A549 (cell line): Measurements from ENCODE around the gene CXCL6. TPM values are rescaled to one million over a fixed set of nuclear protein-coding genes. Genes with fewer than 3 reads are reported as not detected.
A peak's percentile ranks its signal among the peaks of the same experiment; 100 is the strongest.

Source experiments
- ATAC-seq, 2 experiments: fragments of 200-7000 bp in 1 of 2; fragments of >200 bp in 1 of 2; cut with Nextera tagmentation in 1 of 2; cut with Tn5 transposase in 1 of 2; 3 replicates each; pipeline versions ENCODE4 v1.8.0 to v1.9.1; 2018 to 2020; ENCODE audit warnings: mild to moderate bottlenecking in 1 of 2, moderate library complexity in 1 of 2
- CTCF ChIA-PET: fragments of 300-600 bp; sonication (Branson Sonifier 250); formaldehyde crosslinking; extraction: SDS; loops from one replicate; lab custom pipeline; 2021; ENCODE audit warnings: antibody characterized with exemption, inconsistent platforms; lab: Yijun Ruan, JAX
- POLR2A ChIA-PET: fragments of 350-600 bp; formaldehyde crosslinking; extraction: SDS; loops from one replicate; lab custom pipeline; 2021; ENCODE audit warnings: antibody characterized with exemption, inconsistent platforms; lab: Yijun Ruan, JAX
- DNase-seq, 2 experiments: peaks; one replicate each; pipeline versions ENCODE4 v3.0.0 to v3.0.0-alpha.2; 2011 to 2016; ENCODE audit warnings: low read depth in 1 of 2, low spot score in 1 of 2
- FAIRE-seq: peaks from 2 replicates; lab custom pipeline; 2011; peaks lifted over from hg19 to GRCh38; lab: Jason Lieb, UNC
- H3K27ac ChIP-seq, 2 experiments: fragments of >200 bp; sonication (Bioruptor Twin); formaldehyde crosslinking; 3 replicates each; pipeline ENCODE4 v1.5.1; 2016 to 2017
- H3K4me1 ChIP-seq: fragments of >200 bp; sonication (Bioruptor Twin); formaldehyde crosslinking; 3 replicates; pipeline ENCODE4 v1.6.1; 2016
- H3K4me2 ChIP-seq: fragments of >200 bp; sonication (Bioruptor Twin); formaldehyde crosslinking; 3 replicates; pipeline ENCODE4 v1.6.1; 2016
- H3K4me3 ChIP-seq: fragments of >200 bp; sonication (Bioruptor Twin); formaldehyde crosslinking; 3 replicates; pipeline ENCODE4 v1.5.1; 2016
- H3K9me3 ChIP-seq: fragments of >200 bp; sonication (Bioruptor Twin); formaldehyde crosslinking; 3 replicates; pipeline ENCODE4 v1.6.1; 2016
- BHLHE40 ChIP-seq: IDR thresholded peaks from 2 replicates; pipeline ENCODE4 v1.6.1; 2012; ENCODE audit warnings: low read depth, low read length, inconsistent platforms
- CEBPB ChIP-seq, 2 experiments: fragments of >200 bp in 1 of 2; sonication (Bioruptor Twin) in 1 of 2; formaldehyde crosslinking in 1 of 2; IDR thresholded peaks; 2 replicates each; pipeline ENCODE4 v1.6.1; 2012 to 2016
- CHD2 ChIP-seq: fragments of 150-350 bp; IDR thresholded peaks from 2 replicates; pipeline ENCODE4 v1.6.1; 2014; ENCODE audit warnings: low read length; ENCODE audit not compliant: partially characterized antibody
- CTCF ChIP-seq: fragments of >200 bp; sonication (Bioruptor Twin); formaldehyde crosslinking; IDR thresholded peaks from 3 replicates; pipeline ENCODE4 v1.5.1; 2016
- E2F6 ChIP-seq: IDR thresholded peaks from 2 replicates; pipeline ENCODE4 v1.6.1; 2012; ENCODE audit warnings: low read depth, borderline replicate concordance
- EP300 ChIP-seq, 2 experiments: fragments of >200 bp; sonication (Bioruptor Twin); formaldehyde crosslinking; IDR thresholded peaks; 2 replicates in 1 of 2; 3 replicates in 1 of 2; pipeline ENCODE4 v1.6.1; 2016 to 2017
- ESRRA ChIP-seq: fragments of 150-350 bp; IDR thresholded peaks from 2 replicates; pipeline ENCODE4 v1.6.1; 2014; ENCODE audit warnings: mild to moderate bottlenecking, low read length, borderline replicate concordance
- FOXS1 ChIP-seq: fragments of 250-450 bp; sonication (Bioruptor Pico); IDR thresholded peaks from 2 replicates; pipeline ENCODE4 v1.5.0; 2020; ENCODE audit warnings: mild to moderate bottlenecking, moderate library complexity
- GATA3 ChIP-seq: IDR thresholded peaks from 2 replicates; pipeline ENCODE4 v1.6.1; 2012; ENCODE audit warnings: borderline replicate concordance
- HES2 ChIP-seq: fragments of >200 bp; sonication (Bioruptor Twin); formaldehyde crosslinking; IDR thresholded peaks from 2 replicates; pipeline ENCODE4 v1.6.1; 2016
- HEYL ChIP-seq: fragments of 250-450 bp; sonication (Bioruptor Pico); IDR thresholded peaks from 2 replicates; pipeline ENCODE4 v1.8.0; 2021; ENCODE audit warnings: mild to moderate bottlenecking, moderate library complexity
- HOXB13 ChIP-seq: fragments of 250-450 bp; sonication (Bioruptor Pico); IDR thresholded peaks from 2 replicates; pipeline ENCODE4 v1.5.0; 2020; ENCODE audit warnings: low read depth, mild to moderate bottlenecking, moderate library complexity
- JUN ChIP-seq, 2 experiments: fragments of >200 bp; sonication (Bioruptor Twin); formaldehyde crosslinking; IDR thresholded peaks; 2 replicates in 1 of 2; 3 replicates in 1 of 2; pipeline ENCODE4 v1.6.1; 2016 to 2017
- JUNB ChIP-seq: fragments of >200 bp; sonication (Bioruptor Twin); formaldehyde crosslinking; IDR thresholded peaks from 2 replicates; pipeline ENCODE4 v1.6.1; 2016
- KDM5A ChIP-seq: fragments of 200-600 bp; sonication (generic); IDR thresholded peaks from 2 replicates; pipeline ENCODE4 v1.6.1; 2016; ENCODE audit warnings: antibody characterized with exemption, mild to moderate bottlenecking
- MAFK ChIP-seq: fragments of 450-650 bp; IDR thresholded peaks from 2 replicates; pipeline ENCODE4 v1.6.1; 2014; ENCODE audit not compliant: partially characterized antibody
- MYC ChIP-seq: IDR thresholded peaks from 2 replicates; pipeline ENCODE4 v1.6.1; 2012; ENCODE audit warnings: mild to moderate bottlenecking, inconsistent platforms, low read length, improper control_type of control experiment, borderline replicate concordance
- NFE2L2 ChIP-seq: fragments of 150-350 bp; conservative IDR thresholded peaks from 2 replicates; pipeline ENCODE4 v1.6.1; 2014; ENCODE audit warnings: low read length
- NPAS2 ChIP-seq: fragments of 250-450 bp; sonication (Bioruptor Pico); IDR thresholded peaks from 2 replicates; pipeline ENCODE4 v1.8.0; 2022; ENCODE audit warnings: mild to moderate bottlenecking, moderate library complexity, borderline replicate concordance
- NR3C1 ChIP-seq: fragments of >200 bp; sonication (Bioruptor Twin); formaldehyde crosslinking; IDR thresholded peaks from 3 replicates; pipeline ENCODE4 v1.6.1; 2017
- POLR2AphosphoS2 ChIP-seq: conservative IDR thresholded peaks from 2 replicates; pipeline ENCODE4 v1.6.1; 2012; ENCODE audit warnings: low read length, improper control_type of control experiment, inconsistent platforms
- RAD21 ChIP-seq, 2 experiments: fragments of >200 bp in 1 of 2; sonication (Bioruptor Twin) in 1 of 2; formaldehyde crosslinking in 1 of 2; IDR thresholded peaks in 1 of 2; conservative IDR thresholded peaks in 1 of 2; 2 replicates in 1 of 2; 3 replicates in 1 of 2; pipeline ENCODE4 v1.6.1; 2012 to 2018; ENCODE audit warnings: inconsistent platforms in 1 of 2
- RARB ChIP-seq: fragments of 250-450 bp; sonication (Bioruptor Pico); IDR thresholded peaks from 2 replicates; pipeline ENCODE4 v1.8.0; 2021; ENCODE audit warnings: mild to moderate bottlenecking, moderate library complexity
- RCOR1 ChIP-seq: fragments of 150-350 bp; IDR thresholded peaks from 2 replicates; pipeline ENCODE4 v1.6.1; 2014; ENCODE audit warnings: antibody characterized with exemption, low read length, low read depth
- TFCP2L1 ChIP-seq: fragments of 250-450 bp; sonication (Bioruptor Pico); IDR thresholded peaks from 2 replicates; pipeline ENCODE4 v1.5.0; 2021; ENCODE audit warnings: mild to moderate bottlenecking
- ZC3H11A ChIP-seq: fragments of 450-650 bp; IDR thresholded peaks from 2 replicates; pipeline ENCODE4 v1.6.1; 2014; ENCODE audit warnings: antibody characterized with exemption, mild to moderate bottlenecking
- ZNF302 ChIP-seq: fragments of 250-450 bp; sonication (Bioruptor Pico); IDR thresholded peaks from 2 replicates; pipeline ENCODE4 v1.9.0; 2021; ENCODE audit warnings: inconsistent platforms, mild to moderate bottlenecking, moderate library complexity
- WGBS: methylation state at CpG from one replicate; pipeline ENCODE4 v1.1.6; 2017; ENCODE audit errors: missing lambda C conversion rate; 5-methylcytosine and 5-hydroxymethylcytosine counted together
- polyA plus RNA-seq, 4 experiments: library from polyadenylated mRNA; depleted of rRNA in 3 of 4; stranded (reverse); fragments of >200 nt; fragmentation: RNase III in 1 of 4; extraction: RNeasy Plus Mini Kit Qiagen cat#74134 plus additional on column Dnase treatment in 1 of 4; gene quantifications; 2 replicates in 3 of 4; 3 replicates in 1 of 4; pipeline ENCODE4 v1.2.3, GENCODE V29; 2011 to 2017

The CXCL6 gene
- polyA plus RNA-seq, 2 of the 4 experiments (the other 2 are of a cell fraction) = 0.06 TPM; not detected in 1

DNA sequence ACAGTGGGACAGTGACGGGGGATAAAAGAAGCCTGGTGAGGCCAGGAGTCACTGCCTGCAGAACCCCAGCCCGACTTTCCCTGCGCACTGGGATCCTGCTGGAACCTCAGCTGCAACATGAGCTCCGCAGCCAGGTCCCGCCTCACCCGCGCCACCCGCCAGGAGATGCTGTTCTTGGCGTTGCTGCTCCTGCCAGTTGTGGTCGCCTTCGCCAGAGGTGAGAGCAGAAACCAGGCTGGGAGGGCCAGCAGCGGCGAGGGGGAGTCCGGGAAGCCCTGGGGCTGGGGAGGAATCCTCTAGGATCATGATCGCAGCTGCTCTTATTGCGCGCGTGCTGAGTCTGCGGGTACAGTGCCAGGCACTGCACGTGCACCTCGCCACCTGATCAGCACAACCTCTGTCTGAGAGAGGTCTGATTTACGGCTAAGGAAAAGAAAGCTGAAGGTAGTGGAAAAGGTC, 16.8 kb downstream of the CXCL6 start, which contains the start of gene PF4V1:
PF4V1 (plus strand) TSS at position 51 of the 459 bp plus-strand sequence; CDS start at position 118, 67 bp downstream.
- ATAC-seq = no peak
- TF ChIP-seq BHLHE40 (no peak), HEYL (CRISPR knock-in tag) (no peak), ZNF302 (CRISPR knock-in tag) (no peak), RAD21 (conservative IDR thresholded peaks at IDR 0.05 in 1 of 2, IDR thresholded peaks at IDR 0.05 in 1 of 2) (no peak), HES2 (no peak), MYC (no peak), EP300 (IDR thresholded peaks at IDR 0.05) (no peak), TFCP2L1 (CRISPR knock-in tag) (no peak), RARB (CRISPR knock-in tag) (no peak), JUN (IDR thresholded peaks at IDR 0.05) (no peak), KDM5A (no peak), CEBPB (IDR thresholded peaks at IDR 0.05) (no peak), NPAS2 (no peak), GATA3 (no peak), NFE2L2 (no peak), CHD2 (no peak), JUNB (no peak)
- no peak for DNase-seq
- POLR2A ChIA-PET = no interaction called here
- no peak for FAIRE-seq
- Histone ChIP-seq H3K27ac (no peak within 1 kb of the TSS), H3K9me3 (peaks cover 12% of the 10 kb centered on the region), H3K4me2 (no peak within 1 kb of the TSS), H3K4me1 (no peaks in the 10 kb centered on the region), H3K4me3 (no peak within 1 kb of the TSS)
- WGBS = 96% methylated on average over 22 of the region's 22 CpGs
- CTCF ChIA-PET = no interaction called here

DNA sequence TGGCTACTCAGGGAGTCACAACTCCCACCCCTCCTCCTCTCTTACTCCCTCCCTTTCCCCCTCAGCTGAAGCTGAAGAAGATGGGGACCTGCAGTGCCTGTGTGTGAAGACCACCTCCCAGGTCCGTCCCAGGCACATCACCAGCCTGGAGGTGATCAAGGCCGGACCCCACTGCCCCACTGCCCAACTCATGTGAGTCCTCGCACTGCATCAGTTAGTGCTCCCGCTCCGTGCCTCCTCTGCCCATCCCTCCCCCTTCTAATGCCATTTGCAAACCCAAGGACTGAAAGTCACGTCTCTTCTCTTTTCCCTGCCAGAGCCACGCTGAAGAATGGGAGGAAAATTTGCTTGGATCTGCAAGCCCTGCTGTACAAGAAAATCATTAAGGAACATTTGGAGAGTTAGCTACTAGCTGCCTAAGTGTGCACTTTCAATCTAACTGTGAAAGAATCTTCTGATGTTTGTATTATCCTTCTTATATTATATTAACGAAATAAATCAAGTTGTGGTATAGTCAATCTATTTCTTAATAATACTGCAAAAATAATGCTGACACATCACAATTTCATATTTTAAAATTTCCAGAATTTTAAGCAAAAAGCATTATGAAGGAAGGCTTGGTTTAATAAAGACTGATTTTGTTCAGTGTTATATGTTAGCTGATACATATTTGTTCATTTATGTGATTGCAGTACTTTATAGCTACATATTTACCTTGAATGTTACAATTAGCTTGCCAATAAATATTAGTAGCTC, 17.4 kb downstream of the CXCL6 start:
- Histone ChIP-seq H3K4me2 (no peak overlapping the region), H3K27ac (no peak overlapping the region), H3K9me3 (peaks cover 13% of the 10 kb centered on the region), H3K4me3 (no peak overlapping the region), H3K4me1 (no peaks in the 10 kb centered on the region)
- CTCF ChIA-PET = interaction anchor here (1.0 kb wide), 1 partner anchor 124 kb away, joined by 4 read pairs; no protein-coding TSS in a partner anchor
- ATAC-seq (no peak), DNase-seq (no peak)
- WGBS = 75% methylated on average over 8 of the region's 8 CpGs
- TF ChIP-seq NR3C1 (no peak), BHLHE40 (no peak), JUN (IDR thresholded peaks at IDR 0.05) (no peak), MAFK (peak; percentile 96), E2F6 (no peak), RCOR1 (no peak)
- TF ChIP-seq, all 56 proteins: peak for 1
- FAIRE-seq = no peak
- POLR2A ChIA-PET = no interaction called here

GRCh38 chr4:73855406-73855805, 18.9 kb downstream of the CXCL6 start:
- Histone ChIP-seq H3K9me3 (peaks cover 20% of the 10 kb centered on the region), H3K27ac (no peak overlapping the region), H3K4me2 (no peak overlapping the region), H3K4me1 (no peaks in the 10 kb centered on the region), H3K4me3 (no peak overlapping the region)
- FAIRE-seq = no peak
- WGBS = 66% methylated on average over 3 of the region's 4 CpGs
- no peak for DNase-seq
- POLR2A ChIA-PET = no interaction called here
- TF ChIP-seq CTCF (no peak), ESRRA (no peak), KDM5A (no peak), ZC3H11A (no peak), HOXB13 (CRISPR knock-in tag) (no peak), E2F6 (no peak), FOXS1 (no peak), POLR2AphosphoS2 (no peak)
- CTCF ChIA-PET = interaction anchor here (1.4 kb wide), 1 partner anchor 13 kb away, joined by 3 read pairs; no protein-coding TSS in a partner anchor
- no peak for ATAC-seq
